SKM-1 treated with dmso at 0.1 percent for 144 hours (cell line): ENCODE data around the gene CHCHD6.
"Not testable (repeated sequence)": the region's sequence is repeated elsewhere in the genome, so short reads cannot be mapped to it uniquely, and the experiment has no call there.

Source experiments
- DNase-seq: peaks from one replicate; lab custom pipeline; 2025; ENCODE audit not compliant: unreplicated experiment; lab: John Stamatoyannopoulos, UW

Gene CHCHD6

GRCh38 chr3:126763035-126763434, 59.0 kb downstream of the CHCHD6 start:
- DNase-seq = no peak

- no peak for DNase-seq
These were observed 61.4 kb downstream of the CHCHD6 start for GRCh38 chr3:126765187-126766069.

- no peak for DNase-seq
These were observed 62.6 kb downstream of the CHCHD6 start for GRCh38 chr3:126766653-126767052.

- DNase-seq = no peak
These were observed 64.9 kb downstream of the CHCHD6 start for GRCh38 chr3:126768903-126769302.

- DNase-seq = no peak
These were observed 66.1 kb downstream of the CHCHD6 start for GRCh38 chr3:126770096-126770495.

- no peak for DNase-seq
These were observed 69.1 kb downstream of the CHCHD6 start for GRCh38 chr3:126773167-126773566.

- no peak for DNase-seq
These were observed 69.7 kb downstream of the CHCHD6 start for GRCh38 chr3:126773783-126774182.

GRCh38 chr3:126777366-126777765, 73.3 kb downstream of the CHCHD6 start:
- DNase-seq = no peak

GRCh38 chr3:126780666-126781065, 76.6 kb downstream of the CHCHD6 start:
- no peak for DNase-seq

- no peak for DNase-seq
These were observed 77.4 kb downstream of the CHCHD6 start for GRCh38 chr3:126781406-126781805.

GRCh38 chr3:126781889-126782491, 78.0 kb downstream of the CHCHD6 start:
- no peak for DNase-seq

GRCh38 chr3:126782536-126782935, 78.5 kb downstream of the CHCHD6 start:
- no peak for DNase-seq

GRCh38 chr3:126784254-126784653, 80.2 kb downstream of the CHCHD6 start:
- no peak for DNase-seq

GRCh38 chr3:126791320-126791719, 87.3 kb downstream of the CHCHD6 start:
- DNase-seq = not testable (repeated sequence)

- DNase-seq = no peak
These were observed 89.0 kb downstream of the CHCHD6 start for GRCh38 chr3:126792998-126793397.

- no peak for DNase-seq
These were observed 93.5 kb downstream of the CHCHD6 start for GRCh38 chr3:126797563-126797962.

- DNase-seq = no peak
These were observed 94.5 kb downstream of the CHCHD6 start for GRCh38 chr3:126798521-126798920.

- no peak for DNase-seq
These were observed 95.1 kb downstream of the CHCHD6 start for GRCh38 chr3:126799099-126799498.

GRCh38 chr3:126801312-126801711, 97.3 kb downstream of the CHCHD6 start:
- DNase-seq = not testable (repeated sequence)

- DNase-seq = no peak
These were observed 103.8 kb downstream of the CHCHD6 start for GRCh38 chr3:126807795-126808194.

GRCh38 chr3:126811530-126811929, 107.5 kb downstream of the CHCHD6 start:
- DNase-seq = no peak

GRCh38 chr3:126816298-126816697, 112.3 kb downstream of the CHCHD6 start:
- no peak for DNase-seq
